Mammary epithelial cell (primary cell): ENCODE data around the gene STAB1.
"Not testable (repeated sequence)": the region's sequence is repeated elsewhere in the genome, so short reads cannot be mapped to it uniquely, and the experiment has no call there.

Source experiments
- EZH2 ChIP-seq: IDR thresholded peaks from 2 replicates; pipeline ENCODE4 v1.6.1; 2012; ENCODE audit warnings: low read length, inconsistent platforms, borderline replicate concordance
- TF ChIP-seq, protein P1 (sequence below), 2 donors: IDR thresholded peaks in 1 of 2; conservative IDR thresholded peaks in 1 of 2; 2 replicates each; pipeline ENCODE4 v1.5.1; 2011 to 2012; ENCODE audit warnings: inconsistent platforms in 2 of 2, low read length in 2 of 2, mild to moderate bottlenecking in 2 of 2, control low read depth in 1 of 2, low read depth in 1 of 2; ENCODE audit not compliant: insufficient read depth in 1 of 2; ENCODE audit errors: extremely low read depth in 1 of 2

DNA sequence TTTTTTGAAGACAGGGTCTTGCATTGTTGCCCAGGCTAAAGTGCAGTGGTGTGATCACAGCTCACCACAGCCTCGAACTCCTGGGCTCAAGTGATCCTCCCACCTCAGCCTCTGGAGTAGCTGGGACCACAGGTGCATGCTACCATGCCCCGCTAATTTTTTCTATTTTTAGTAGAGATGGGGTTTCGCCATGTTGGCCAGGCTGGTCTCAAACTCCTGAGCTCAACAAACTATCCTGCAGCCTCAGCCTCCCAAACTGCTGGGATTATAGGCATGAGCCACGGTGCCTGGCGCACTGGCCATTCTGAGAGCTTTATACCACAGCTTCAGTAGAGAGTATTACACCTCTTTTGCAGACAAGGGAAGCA, 31.5 kb downstream of the STAB1 start:
- TF ChIP-seq, protein P1, sequence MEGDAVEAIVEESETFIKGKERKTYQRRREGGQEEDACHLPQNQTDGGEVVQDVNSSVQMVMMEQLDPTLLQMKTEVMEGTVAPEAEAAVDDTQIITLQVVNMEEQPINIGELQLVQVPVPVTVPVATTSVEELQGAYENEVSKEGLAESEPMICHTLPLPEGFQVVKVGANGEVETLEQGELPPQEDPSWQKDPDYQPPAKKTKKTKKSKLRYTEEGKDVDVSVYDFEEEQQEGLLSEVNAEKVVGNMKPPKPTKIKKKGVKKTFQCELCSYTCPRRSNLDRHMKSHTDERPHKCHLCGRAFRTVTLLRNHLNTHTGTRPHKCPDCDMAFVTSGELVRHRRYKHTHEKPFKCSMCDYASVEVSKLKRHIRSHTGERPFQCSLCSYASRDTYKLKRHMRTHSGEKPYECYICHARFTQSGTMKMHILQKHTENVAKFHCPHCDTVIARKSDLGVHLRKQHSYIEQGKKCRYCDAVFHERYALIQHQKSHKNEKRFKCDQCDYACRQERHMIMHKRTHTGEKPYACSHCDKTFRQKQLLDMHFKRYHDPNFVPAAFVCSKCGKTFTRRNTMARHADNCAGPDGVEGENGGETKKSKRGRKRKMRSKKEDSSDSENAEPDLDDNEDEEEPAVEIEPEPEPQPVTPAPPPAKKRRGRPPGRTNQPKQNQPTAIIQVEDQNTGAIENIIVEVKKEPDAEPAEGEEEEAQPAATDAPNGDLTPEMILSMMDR (conservative IDR thresholded peaks at IDR 0.05 in 1 of 2, IDR thresholded peaks at IDR 0.05 in 1 of 2; ENCODE audit: extremely low read depth in 1 of 2, insufficient read depth in 1 of 2, low read depth in 1 of 2, low read length in 2 of 2), result not testable (repeated sequence)
- not testable (repeated sequence) for TF ChIP-seq EZH2
